Activated effector memory CD4-positive, alpha-beta T cell treated with anti-CD3 and anti-CD28 coated beads, Interleukin-2, amount 50 U/mL, for 16 hours (primary cell): ENCODE data around the gene MSH6.
"Not testable (repeated sequence)": the region's sequence is repeated elsewhere in the genome, so short reads cannot be mapped to it uniquely, and the experiment has no call there.

Source experiments
- DNase-seq: peaks from one replicate; pipeline ENCODE4 v3.0.0-alpha.2; 2020

The MSH6 gene

DNA sequence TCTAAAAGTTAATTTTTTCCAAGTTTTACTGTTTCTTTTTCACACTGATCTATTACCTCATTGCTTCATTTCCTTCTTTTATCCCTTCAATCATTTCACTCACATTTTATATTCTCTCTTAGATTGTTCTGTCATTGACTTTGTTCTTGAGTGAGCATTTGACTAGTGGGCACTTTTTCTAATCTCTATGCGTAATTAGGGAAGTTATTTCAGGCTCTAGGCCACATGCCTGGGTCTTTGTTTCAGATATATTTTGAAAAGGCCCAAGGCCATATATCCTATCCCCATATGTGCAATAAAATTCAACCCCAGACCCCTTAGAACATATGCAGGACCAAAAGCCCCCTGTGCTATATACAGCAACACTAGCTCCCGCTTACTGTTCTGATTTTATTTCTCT lies 61.2 kb downstream of the MSH6 start:
- DNase-seq: no peak

DNA sequence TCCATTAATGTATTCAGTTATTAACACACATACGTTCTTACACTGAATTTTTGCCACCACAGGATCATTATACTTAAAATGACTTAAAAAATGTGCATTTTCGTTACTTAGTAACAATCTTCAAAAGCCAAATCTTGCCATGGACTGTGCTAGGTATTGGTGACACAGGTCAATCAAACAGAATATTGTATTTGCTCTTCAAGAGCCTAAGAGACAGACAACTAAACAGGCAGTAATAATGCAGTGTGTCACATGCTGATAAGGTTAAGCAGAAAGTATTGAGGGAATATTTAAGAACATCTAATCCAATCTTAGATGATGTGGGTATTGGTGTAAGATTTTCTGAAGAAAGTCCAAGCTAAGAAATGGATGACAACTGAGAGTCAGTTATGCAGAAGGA lies 66.4 kb downstream of the MSH6 start:
- no peak for DNase-seq

DNA sequence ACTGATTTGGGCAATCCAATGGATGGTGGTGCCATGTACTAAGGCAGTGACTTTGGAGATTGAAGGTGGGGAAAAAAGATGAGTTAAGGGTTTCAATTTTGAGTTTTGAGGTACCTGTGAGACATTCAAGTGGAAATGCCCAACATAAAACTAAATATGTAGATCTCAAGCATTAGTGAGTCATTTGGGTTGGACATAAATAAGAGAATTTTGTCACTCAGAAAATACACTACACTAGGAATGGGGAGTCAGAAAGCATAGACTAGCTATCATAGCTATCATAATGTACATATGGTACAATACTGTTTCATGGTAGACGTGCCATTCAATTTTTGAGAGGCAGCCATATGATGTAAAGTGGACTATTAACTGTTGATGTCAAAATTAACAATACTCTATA lies 67.3 kb downstream of the MSH6 start:
- DNase-seq: no peak

DNA sequence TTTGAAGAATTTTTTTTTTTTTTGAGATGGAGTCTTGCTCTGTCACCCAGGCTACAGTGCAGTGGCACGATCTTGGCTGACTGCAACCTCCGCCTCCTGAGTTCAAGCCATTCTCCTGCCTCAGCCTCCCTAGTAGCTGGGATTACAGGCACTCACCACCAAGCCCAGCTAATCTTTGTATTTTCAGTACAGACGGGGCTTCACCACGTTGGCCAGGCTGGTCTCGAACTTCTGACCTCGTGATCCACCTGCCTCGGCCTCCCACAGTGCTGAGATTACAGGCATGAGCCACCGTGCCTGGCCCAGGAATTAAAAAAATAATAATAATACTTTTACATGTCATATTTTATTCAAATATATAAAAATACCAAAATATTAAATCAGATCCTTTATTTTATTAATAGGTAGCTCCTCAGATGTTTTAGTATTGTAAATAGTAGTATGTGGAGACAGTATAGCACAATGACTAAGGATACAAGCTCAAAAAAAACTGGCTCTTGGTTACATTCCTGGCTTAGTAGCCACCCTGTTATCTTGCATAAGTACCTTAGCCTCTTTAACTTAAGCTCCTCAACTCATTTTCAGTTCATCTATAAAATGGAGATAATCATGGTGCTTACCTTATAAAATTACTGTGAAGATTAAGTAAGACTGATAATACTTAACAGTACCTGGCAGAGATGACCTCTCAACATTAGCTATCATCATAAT lies 70.3 kb downstream of the MSH6 start:
- DNase-seq: not testable (repeated sequence)
